Measurements from ENCODE around the gene CINP. TPM values are rescaled to one million over a fixed set of nuclear protein-coding genes. Genes with fewer than 3 reads are reported as not detected.

The CINP gene
- total and polyA plus RNA-seq, 2 of the 8 experiments (the other 6 are each of a cell fraction or from before 2014, with no cell fraction given) = 47.8 to 51.6 TPM

DNA sequence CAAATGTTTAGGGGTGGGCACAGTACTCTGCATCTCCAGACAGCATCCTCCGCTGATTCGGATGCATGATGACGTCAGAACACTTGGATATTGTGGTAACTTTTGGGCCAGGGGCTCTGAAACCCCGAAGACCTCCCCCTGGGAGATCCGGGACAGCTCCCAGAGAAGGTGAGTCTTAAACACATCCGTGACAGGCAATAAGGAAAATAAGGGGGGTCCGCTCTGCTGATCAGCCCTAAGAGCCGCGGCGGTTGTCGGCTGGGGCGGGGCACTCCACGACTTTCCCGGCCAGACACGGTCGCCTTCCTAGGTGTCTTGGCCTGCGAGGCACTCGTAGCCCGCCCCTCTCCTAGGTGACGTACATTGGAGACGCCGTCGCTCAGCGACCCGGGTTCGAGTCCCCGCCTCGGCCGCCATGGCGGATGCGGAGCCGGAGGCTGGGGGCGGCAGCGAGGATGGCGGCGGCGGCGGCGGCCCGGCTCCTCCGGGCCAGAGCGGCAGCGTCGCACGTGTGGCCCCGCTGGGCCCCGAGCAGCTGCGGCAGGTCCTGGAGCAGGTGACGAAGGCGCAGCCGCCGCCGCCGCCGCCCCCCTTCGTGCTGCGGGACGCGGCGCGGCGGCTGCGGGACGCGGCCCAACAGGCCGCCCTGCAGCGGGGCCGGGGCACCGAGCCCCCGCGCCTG, 43.2 kb downstream of the CINP start, which contains the start of gene ZNF839:
Gene ZNF839 (plus strand): TSS at position 396 of the 682 bp plus-strand sequence. CDS start 20 bp downstream, at position 416.
- peak within 1 kb of the TSS; percentile 2 for H3K4ac ChIP-seq (replicated peaks; ENCODE audit: insufficient read length, low read depth, low read length)
- ChIA-PET CTCF (ENCODE audit: partially characterized antibody) (interaction anchor here (0.6 to 6.8 kb wide), 10 partner anchors 11 to 1073 kb away, joined by 3 to 44 read pairs (median 4); partner anchors contain the start of gene MOK), POLR2A (ENCODE audit: partially characterized antibody) (interaction anchor here (0.6 to 1.9 kb wide), 5 partner anchors 11 to 232 kb away, joined by 3 to 5 read pairs (median 3); partner anchors contain the start of gene MOK)
- peak within 1 kb of the TSS; percentile 62; the same call in 1 of the 2 replicates for H3K27ac ChIP-seq (ENCODE audit: low read depth, low read length)
- H2AFZ ChIP-seq (ENCODE audit: low read length) = peak within 1 kb of the TSS; percentile 83
- H4K91ac ChIP-seq (replicated peaks; ENCODE audit: insufficient read length, low read length) = peak within 1 kb of the TSS; percentile 48
- H2BK12ac ChIP-seq (ENCODE audit: low read depth, low read length) = peak within 1 kb of the TSS; percentile 60
- H3K4me1 ChIP-seq (replicated peaks in 1 of 4; ENCODE audit: control insufficient read depth in 3 of 4, insufficient read depth in 4 of 4, low read length in 3 of 4) = peaks cover 0 to 9% (median 4%) of the 10 kb centered on the region in 4 experiments; a peak in 4 of 7 replicates
- WGBS, 2 experiments (ENCODE audit: extremely low coverage in 1 of 2, insufficient coverage in 1 of 2, insufficient read length in 1 of 2, insufficient replicate concordance in 2 of 2, low coverage in 1 of 2, low lambda C conversion rate in 2 of 2, missing lambda C conversion rate in 1 of 2) = 2% methylated on average over 41 of the region's 71 CpGs; no CpG with 5 or more reads in 1 of the 2 experiments
- peaks cover 0 to 11% (median 10%) of the 10 kb centered on the region in 4 experiments; a peak in 5 of 7 replicates for H3K27me3 ChIP-seq (replicated peaks in 1 of 4; ENCODE audit: control insufficient read depth in 3 of 4, extremely low read depth in 1 of 4, insufficient read depth in 3 of 4, low read length in 3 of 4)
- peak within 1 kb of the TSS; percentile 72 to 88 for H3K4me2 ChIP-seq (ENCODE audit: insufficient read depth in 1 of 2, low read depth in 2 of 2, low read length in 2 of 2)
- peak; percentile 66 to 96 for DNase-seq (ENCODE audit: low read depth in 1 of 2, low spot score in 2 of 2)
- no peak within 1 kb of the TSS; the same call in 1 of the 2 replicates for H2AK5ac ChIP-seq (ENCODE audit: low read depth, low read length)
- H3K56ac ChIP-seq (replicated peaks; ENCODE audit: insufficient read length, low read depth, low read length) = peak within 1 kb of the TSS; percentile 42
- peaks cover 17% of the 10 kb centered on the region for H3K23me2 ChIP-seq (ENCODE audit: low read depth, low read length)
- H4K5ac ChIP-seq (ENCODE audit: insufficient read length, low read depth, low read length) = peak within 1 kb of the TSS; percentile 80
- H2BK5ac ChIP-seq (ENCODE audit: low read depth, low read length) = no peak within 1 kb of the TSS; the same call in 1 of the 2 replicates
- H3K18ac ChIP-seq (ENCODE audit: extremely low read depth, low read length) = peak within 1 kb of the TSS; percentile 78
- H4K8ac ChIP-seq (ENCODE audit: extremely low read depth, insufficient read depth, low read length) = peak within 1 kb of the TSS; percentile 75
- H4K20me1 ChIP-seq (replicated peaks in 1 of 2; ENCODE audit: control insufficient read depth in 1 of 2, insufficient read depth in 2 of 2, low read length in 2 of 2) = no peaks in the 10 kb centered on the region
- H3K9me3 ChIP-seq (ENCODE audit: insufficient read depth in 2 of 2, low read depth in 1 of 2, low read length in 1 of 2) = no peaks in the 10 kb centered on the region
- no peak within 1 kb of the TSS for H3K23ac ChIP-seq (ENCODE audit: insufficient read length)
- 0 out of 2 replicates have a peak within 1 kb of the TSS, but pooled peaks have one; percentile 92 for H2BK15ac ChIP-seq (ENCODE audit: low read length)
- H3K14ac ChIP-seq (ENCODE audit: insufficient read length) = no peak within 1 kb of the TSS
- FAIRE-seq = no peak
- peak within 1 kb of the TSS; percentile 78 to 97 (median 86) for H3K4me3 ChIP-seq (ENCODE audit: extremely low read depth in 1 of 4, insufficient read depth in 2 of 4, low read depth in 3 of 4, low read length in 4 of 4)
- H3K79me1 ChIP-seq (ENCODE audit: low read depth, low read length) = no peaks in the 10 kb centered on the region; the same call in 1 of the 2 replicates
- peak within 1 kb of the TSS; percentile 16; the same call in 1 of the 2 replicates for H2BK20ac ChIP-seq (ENCODE audit: low read length)
- H3K79me2 ChIP-seq (ENCODE audit: control insufficient read depth in 1 of 2, insufficient read depth in 2 of 2, low read length in 2 of 2) = no peaks in the 10 kb centered on the region; a peak in 1 of 4 replicates
- H3K36me3 ChIP-seq (ENCODE audit: control insufficient read depth in 2 of 4, insufficient read depth in 4 of 4, low read length in 3 of 4) = no peaks in the 10 kb centered on the region
- H3K9ac ChIP-seq (replicated peaks in 1 of 4; ENCODE audit: extremely low read depth in 1 of 4, low read depth in 3 of 4, low read length in 3 of 4) = peak within 1 kb of the TSS; percentile 63 to 86 (median 66)
- no peak within 1 kb of the TSS for H2BK120ac ChIP-seq (replicated peaks; ENCODE audit: low read depth, low read length)
- TF ChIP-seq CBX8 (IDR thresholded peaks at IDR 0.05; ENCODE audit: borderline replicate concordance, low read depth, low read length) (no peak), TEAD4 (IDR thresholded peaks at IDR 0.05; ENCODE audit: low read depth, low read length) (0 out of 2 replicates have a peak, but pooled peaks have one; percentile 15), CEBPB (IDR thresholded peaks at IDR 0.05; ENCODE audit: low read depth, low read length) (no peak), SIN3A (conservative IDR thresholded peaks at IDR 0.05 in 1 of 2, IDR thresholded peaks at IDR 0.05 in 1 of 2; ENCODE audit: low read depth in 1 of 2, low read length in 2 of 2) (peak in 1 of 2 experiments; percentile 74; a peak in 2 of 4 replicates), HDAC6 (IDR thresholded peaks at IDR 0.05; ENCODE audit: low read depth, low read length) (no peak), YY1 (IDR thresholded peaks at IDR 0.05; ENCODE audit: low read depth, low read length) (peak; percentile 94), ASH2L (IDR thresholded peaks at IDR 0.05; ENCODE audit: low read length) (peak; percentile 83)
- TF ChIP-seq, protein P1, sequence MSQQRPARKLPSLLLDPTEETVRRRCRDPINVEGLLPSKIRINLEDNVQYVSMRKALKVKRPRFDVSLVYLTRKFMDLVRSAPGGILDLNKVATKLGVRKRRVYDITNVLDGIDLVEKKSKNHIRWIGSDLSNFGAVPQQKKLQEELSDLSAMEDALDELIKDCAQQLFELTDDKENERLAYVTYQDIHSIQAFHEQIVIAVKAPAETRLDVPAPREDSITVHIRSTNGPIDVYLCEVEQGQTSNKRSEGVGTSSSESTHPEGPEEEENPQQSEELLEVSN (IDR thresholded peaks at IDR 0.05) = no peak
- TF ChIP-seq, protein P2, sequence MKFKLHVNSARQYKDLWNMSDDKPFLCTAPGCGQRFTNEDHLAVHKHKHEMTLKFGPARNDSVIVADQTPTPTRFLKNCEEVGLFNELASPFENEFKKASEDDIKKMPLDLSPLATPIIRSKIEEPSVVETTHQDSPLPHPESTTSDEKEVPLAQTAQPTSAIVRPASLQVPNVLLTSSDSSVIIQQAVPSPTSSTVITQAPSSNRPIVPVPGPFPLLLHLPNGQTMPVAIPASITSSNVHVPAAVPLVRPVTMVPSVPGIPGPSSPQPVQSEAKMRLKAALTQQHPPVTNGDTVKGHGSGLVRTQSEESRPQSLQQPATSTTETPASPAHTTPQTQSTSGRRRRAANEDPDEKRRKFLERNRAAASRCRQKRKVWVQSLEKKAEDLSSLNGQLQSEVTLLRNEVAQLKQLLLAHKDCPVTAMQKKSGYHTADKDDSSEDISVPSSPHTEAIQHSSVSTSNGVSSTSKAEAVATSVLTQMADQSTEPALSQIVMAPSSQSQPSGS (IDR thresholded peaks at IDR 0.05; ENCODE audit: low read length) = peak; percentile 82
